SU-DHL-6 (cell line): ENCODE results near the gene CNTN4.

Source experiments
- CTCF ChIP-seq: fragments of 200-600 bp; sonication (generic); IDR thresholded peaks from one replicate; pipeline ENCODE4 v1.5.1; 2017; ENCODE audit warnings: antibody characterized with exemption, mild to moderate bottlenecking, low read length, moderate library complexity; ENCODE audit not compliant: insufficient read depth, poor library complexity, severe bottlenecking
- EZH2phosphoT487 ChIP-seq: fragments of 200-600 bp; sonication (generic), shearing (Covaris generic); conservative IDR thresholded peaks from 2 replicates; pipeline ENCODE4 v1.6.1; 2018; ENCODE audit warnings: mild to moderate bottlenecking, antibody characterized with exemption, low read length, moderate library complexity, mixed read lengths

GRCh38 chr3:2099779-2100191 is 1.1 kb downstream of the CNTN4 start:
- no peak for TF ChIP-seq CTCF
- TF ChIP-seq EZH2phosphoT487: no peak
